Stimulated activated CD4-positive, alpha-beta T cell treated with anti-CD3 and anti-CD28 coated beads, Interleukin-12 subunit alpha, Interleukin-12 subunit beta, amount 100 ng/mL, for 48 hours (primary cell): ENCODE measurements around the gene PARN.

ENCODE experiments used
- DNase-seq, 3 donors: peaks; one replicate each; pipeline ENCODE4 v3.0.0-alpha.2; 2020; ENCODE audit warnings: low read depth in 2 of 3, low spot score in 1 of 3

Gene PARN

DNA sequence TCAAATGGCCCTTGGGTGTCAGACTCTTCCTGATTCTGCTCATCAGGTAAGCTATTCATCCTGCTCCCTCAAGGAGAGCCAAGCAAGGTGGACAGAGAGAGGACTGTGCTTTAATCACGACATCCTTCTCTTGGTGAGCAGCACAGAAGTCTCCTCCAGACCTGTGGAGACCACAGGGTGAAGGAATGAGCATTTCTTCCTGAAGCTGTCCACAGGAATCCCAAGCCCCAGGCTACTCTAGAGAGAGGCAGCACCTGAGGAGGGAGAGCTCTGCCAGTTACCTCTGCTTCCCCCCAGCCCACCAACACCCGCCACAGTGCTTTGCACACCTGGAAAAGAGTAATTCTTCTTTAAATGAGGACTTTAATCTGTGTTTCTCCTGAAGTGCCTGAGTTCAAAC, 100.0 kb downstream of the PARN start:
- no peak for DNase-seq

DNA sequence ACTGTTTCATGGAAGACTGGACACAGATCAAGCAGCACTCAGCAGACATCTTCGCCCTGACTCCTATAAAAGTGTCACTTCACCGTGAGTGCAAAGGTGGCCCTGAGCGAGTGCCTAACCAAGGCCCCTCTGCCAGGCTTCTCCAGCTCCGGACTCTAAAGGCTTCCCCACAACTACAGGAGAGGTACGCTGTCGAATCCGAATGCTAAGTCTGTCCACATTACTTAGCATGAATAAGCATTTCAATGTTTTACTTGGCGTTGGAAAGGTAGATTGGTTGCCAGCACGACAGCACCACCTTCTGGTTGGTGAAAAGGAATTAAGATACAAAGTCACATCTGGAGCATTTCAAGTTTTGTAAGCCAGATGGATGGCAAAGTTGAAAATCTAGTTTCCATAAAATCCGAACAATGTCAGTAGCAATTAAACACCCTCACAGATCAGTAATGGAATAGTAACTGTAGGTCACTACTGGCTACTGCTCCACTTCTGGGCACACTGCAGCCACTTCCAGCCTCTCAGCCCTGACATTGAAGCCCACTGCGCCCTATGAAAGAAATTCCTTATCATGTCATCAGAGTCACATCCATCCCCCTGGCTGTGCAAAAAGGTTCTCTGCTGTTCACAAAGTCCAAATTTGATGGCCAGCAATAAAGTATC, 100.9 kb downstream of the PARN start:
- DNase-seq: peak; percentile 21 to 42 (median 25)

DNA sequence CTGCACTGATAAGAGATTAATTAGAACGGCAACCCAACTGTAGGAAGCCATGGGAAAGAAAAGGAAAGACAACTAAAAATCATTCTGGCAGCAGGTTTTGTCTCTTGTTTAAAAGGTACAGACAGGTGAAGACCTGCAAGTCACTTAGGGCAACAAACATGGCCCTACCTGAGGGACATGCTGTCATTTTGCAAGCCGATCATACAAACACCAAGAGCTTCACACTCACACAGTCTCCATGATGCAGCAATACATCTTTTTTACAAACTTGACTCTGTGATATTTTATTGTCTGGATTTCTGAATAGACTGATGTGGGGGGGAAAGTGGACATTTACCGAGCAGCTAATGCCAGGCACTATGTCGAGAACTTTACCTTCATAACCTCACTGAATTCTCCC, 101.8 kb downstream of the PARN start:
- DNase-seq: no peak

DNA sequence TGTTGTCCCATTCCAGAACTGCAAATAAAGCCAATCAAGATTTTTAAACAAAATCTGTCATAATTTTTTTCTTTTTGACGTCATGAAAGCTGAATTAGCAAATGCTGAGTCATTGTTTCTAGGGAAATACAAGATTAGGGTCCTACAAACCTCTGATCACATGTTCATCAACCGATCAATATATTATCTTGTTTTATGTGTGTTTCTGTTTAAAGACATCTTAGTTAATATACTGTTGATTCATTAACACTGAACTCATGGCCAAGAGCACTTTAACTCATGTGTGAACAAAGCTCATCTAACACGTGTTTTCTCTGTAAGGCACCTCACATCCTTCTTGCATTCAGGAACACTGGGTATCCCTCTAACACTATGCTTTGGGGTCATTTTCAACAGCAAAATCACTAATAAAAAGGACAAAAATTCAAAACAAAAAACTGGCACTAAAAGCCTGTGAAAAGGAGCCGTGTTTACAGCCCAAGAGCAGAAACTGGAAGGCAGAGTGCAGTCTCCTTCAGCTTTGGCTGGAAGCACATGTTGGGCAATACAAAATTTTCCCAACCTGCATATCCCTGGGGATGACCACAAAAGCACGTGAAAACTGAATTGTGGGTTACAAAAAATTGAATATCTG, 102.5 kb downstream of the PARN start:
- DNase-seq: no peak

GRCh38 chr16:14525596-14525995, 104.5 kb downstream of the PARN start:
- no peak for DNase-seq

DNA sequence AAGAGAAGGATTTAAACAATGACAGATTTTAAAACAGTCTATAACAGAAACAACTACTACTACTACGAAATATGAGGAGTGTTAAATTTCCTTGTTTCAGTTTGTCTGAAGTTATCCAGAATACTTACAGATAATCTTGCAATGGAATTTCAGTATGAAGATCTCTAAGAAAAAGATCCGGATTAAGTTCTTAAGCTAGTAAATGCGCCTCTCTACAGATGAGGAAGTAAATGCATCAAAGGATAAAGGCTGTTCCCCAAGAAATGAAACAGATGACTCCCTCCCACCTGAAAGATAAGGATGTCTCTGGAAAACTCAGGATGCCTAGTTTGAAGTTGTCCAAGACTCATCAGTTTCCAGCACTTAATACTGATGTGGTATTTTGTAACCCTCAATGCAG, 105.1 kb downstream of the PARN start:
- DNase-seq: no peak

DNA sequence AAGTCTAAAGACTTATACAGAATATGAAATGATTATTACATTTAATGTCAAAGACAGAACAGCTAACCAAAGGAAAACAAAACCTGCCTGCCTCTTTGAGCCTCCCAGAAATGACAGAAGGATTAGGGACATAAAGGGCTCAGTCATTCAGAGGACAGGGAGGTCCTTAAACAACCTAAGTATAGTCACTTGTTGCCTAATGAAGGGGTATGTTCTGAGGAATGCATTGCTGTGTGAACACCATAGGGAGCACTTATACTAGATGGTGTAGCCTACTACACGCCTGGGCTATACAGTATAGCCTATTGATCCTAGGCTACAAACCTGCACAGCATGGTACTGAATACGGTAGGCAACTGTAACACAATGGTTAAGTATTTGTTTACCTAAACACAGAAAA, 106.4 kb downstream of the PARN start:
- DNase-seq: no peak

DNA sequence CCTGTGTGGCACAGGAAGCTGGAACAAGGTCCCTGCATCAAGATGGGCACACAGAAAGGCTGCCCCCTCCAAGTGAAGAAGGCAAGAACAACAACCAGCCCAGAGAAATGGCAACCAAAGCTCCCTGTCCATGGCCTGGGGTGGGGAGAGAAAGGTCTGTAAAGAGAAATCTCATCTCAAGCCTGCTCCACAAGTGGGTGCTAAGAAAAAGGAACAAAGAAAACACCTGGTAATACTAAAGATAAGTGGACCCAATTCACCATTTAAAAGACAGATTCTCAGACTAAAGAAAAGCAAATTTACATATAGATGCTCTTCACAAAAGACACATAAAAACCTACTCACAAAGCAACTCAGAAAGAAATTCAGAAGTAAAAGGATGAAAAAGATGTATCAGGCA, 107.4 kb downstream of the PARN start:
- no peak for DNase-seq

- no peak for DNase-seq
Measured at GRCh38 chr16:14520753-14521152, 109.3 kb downstream of the PARN start.

GRCh38 chr16:14514967-14515366, 115.1 kb downstream of the PARN start:
- no peak for DNase-seq

DNA sequence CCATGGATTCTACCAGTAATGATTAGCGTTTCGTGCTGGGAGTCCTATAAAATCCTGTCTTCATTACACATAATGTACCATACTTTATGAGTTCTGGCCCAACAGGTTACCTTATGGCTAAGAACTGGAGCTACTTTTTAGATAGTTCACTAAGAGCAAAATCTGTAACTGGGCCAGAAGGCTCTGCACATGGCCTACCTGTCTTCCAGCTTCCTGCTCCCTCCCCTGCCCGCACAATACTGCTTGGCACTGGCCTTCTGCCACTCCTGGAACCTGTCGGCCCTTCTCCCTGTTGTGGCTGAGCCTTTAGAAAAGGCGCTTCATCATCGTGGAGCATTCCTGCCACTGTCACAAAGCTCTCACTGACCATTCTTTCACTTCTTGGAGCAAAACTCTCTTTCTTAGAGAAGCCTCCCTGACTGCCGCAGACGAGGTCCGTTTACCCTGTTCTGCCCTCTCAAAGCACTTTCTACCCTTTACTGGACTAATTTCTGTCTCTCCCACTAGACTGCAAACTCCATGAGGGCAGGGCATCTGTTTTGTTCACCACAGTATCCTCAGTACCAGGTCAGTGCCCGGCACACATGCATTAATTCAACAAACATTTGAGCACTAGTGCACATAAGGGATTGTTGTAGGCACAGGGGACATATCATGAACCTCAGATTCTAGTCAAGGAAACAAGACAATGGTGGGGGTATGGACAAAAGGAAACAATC, 116.5 kb downstream of the PARN start:
- no peak for DNase-seq

DNA sequence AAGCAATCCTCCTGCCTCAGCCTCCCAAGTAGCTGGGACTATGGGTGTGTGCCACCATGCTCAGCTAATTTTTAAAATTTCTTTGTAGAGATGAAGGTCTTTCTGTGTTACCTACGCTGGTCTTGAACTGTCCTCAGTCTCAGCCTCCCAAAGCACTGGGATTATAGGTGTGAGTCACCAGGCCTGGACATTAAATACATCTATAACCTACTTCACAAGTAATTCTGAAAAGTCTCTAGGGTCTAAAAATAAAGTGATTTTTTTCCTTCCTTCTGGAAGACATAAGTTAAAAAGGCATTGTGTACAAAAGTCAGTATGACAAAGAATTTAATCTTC, 118.3 kb downstream of the PARN start:
- no peak for DNase-seq

GRCh38 chr16:14510939-14511799, 118.9 kb downstream of the PARN start:
- no peak for DNase-seq

DNA sequence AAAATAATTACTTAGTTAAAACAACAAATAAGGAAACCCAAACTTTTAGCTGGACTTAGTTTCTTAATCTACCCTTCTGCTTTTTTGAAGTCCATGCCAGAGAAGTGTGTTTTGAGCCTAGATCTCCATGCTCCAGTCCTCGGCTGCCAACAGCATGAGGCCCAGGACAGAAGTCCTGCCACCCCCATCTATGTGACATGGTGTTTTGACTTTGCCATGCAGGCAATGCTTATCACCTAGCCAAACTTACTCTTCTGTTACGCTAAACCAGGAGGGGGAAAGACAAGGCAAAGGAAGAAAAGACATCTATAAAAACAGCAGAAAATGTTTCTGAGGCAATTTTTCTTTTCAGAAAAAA, 119.5 kb downstream of the PARN start:
- no peak for DNase-seq

DNA sequence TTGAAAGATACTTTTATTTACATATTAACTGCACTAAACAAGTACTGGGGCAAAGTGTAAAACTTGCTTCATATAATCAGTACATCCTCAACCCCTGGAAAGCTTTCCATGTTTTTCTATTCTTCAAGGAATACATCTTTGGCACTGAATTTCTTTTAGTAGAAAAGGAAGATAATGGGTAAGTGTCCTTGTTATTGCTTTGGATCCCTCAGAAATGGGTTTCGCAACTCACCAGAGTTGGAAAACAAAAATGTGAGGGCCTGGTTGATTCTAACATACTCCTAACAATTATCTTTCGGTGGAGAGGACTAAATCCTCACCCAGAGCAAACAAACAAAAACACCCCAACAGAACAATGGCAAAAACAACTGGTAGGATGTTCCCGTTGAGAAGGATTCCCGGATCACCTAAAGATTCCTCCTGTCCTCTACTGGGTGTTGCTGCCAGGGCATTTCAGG, 120.4 kb downstream of the PARN start:
- no peak for DNase-seq

GRCh38 chr16:14509055-14509454, 121.0 kb downstream of the PARN start:
- no peak for DNase-seq

DNA sequence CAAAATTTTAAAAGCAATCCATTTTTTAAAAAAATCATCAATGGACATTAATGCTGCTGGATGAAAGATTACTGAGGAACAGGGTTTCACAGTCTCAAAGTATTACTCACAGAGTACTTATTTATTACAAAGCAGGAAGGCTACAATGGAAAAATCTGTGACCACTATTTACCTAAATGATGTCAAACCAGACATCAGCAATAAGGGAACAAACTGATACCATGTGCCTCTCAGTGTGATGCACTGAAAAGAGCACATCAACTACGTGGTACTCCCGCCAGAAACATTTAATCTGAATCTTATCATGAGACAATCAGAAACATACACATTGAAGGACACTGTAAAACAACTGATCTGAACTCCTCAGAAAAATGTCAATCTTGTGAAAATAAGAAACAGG, 124.2 kb downstream of the PARN start:
- no peak for DNase-seq

- no peak for DNase-seq
Measured at GRCh38 chr16:14502932-14503741, 126.9 kb downstream of the PARN start.

- no peak for DNase-seq
Measured at GRCh38 chr16:14502256-14502875, 127.7 kb downstream of the PARN start.
